ENCODE measurements around the gene MYO1D.
"Not testable (repeated sequence)": the region's sequence is repeated elsewhere in the genome, so short reads cannot be mapped to it uniquely, and the experiment has no call there.

MYO1D gene

GRCh38 chr17:32451879-32452278 is 425.0 kb downstream of the MYO1D start:
- no peak for DNase-seq

- not testable (repeated sequence) for DNase-seq
Measured at GRCh38 chr17:32450379-32450778, 426.5 kb downstream of the MYO1D start.

- no peak for DNase-seq
Measured at GRCh38 chr17:32449963-32450362, 427.0 kb downstream of the MYO1D start.

GRCh38 chr17:32446949-32447348 is 430.0 kb downstream of the MYO1D start:
- DNase-seq, result no peak

- DNase-seq, result no peak
Measured at GRCh38 chr17:32445971-32446370, 431.0 kb downstream of the MYO1D start.

GRCh38 chr17:32445497-32445896 is 431.4 kb downstream of the MYO1D start:
- no peak for DNase-seq

GRCh38 chr17:32445074-32445415 is 431.9 kb downstream of the MYO1D start:
- peak in 3 of 14 donors; percentile 46 to 71 (median 46) for DNase-seq

GRCh38 chr17:32444301-32445073 is 432.4 kb downstream of the MYO1D start, which contains the start of gene PSMD11:
PSMD11 (plus strand) TSS chr17:32444510; CDS start chr17:32444524, 14 bp downstream.
- peak; percentile 48 to 96 (median 90) for DNase-seq

GRCh38 chr17:32443827-32444300 is 433.1 kb downstream of the MYO1D start:
- no peak for DNase-seq
